ENCODE results near the gene TUBA8.
"Not testable (repeated sequence)": the region's sequence is repeated elsewhere in the genome, so short reads cannot be mapped to it uniquely, and the experiment has no call there.

TUBA8 gene

DNA sequence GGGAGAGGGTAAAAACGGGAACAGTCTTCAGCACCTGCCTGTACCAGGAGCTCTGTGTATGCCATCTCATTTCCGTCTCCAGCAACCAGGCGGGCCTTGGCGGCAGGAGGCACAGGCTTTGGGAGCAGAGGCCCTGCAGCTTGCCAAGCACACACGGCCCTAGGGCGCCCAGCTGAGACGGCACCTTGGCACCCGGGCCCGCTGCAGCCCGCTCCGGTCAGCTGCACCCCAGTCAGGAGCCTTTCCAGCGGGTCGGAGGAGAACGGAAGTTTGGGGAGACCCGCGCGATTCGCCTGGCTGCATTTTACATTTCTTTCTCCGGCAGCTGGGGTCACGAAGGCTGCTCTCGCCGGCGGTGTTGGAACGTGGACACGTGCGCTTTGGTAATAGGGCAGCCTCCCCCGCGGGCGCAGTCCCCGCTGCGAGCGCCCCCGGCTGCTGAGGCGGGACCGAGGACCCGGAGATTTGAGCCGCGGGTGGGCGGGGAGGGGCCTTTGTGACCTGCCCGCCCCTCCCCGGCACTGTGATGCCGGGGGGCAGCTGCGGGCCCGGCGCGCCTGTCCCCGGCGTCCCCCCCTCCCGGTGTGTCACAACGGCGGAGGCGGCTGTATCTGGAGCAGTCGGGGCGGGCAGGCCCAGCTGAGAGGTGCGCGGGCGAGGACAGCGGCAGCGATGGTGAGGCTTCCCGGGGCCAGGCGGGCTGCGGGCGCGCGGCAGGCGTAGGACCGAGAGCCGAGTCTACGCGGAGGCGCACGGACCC is at the start of gene TUBA8:
Gene TUBA8 (plus strand): TSS at position 616 of the 760 bp plus-strand sequence. CDS start 57 bp downstream, at position 673.
- TF ChIP-seq, protein P1, sequence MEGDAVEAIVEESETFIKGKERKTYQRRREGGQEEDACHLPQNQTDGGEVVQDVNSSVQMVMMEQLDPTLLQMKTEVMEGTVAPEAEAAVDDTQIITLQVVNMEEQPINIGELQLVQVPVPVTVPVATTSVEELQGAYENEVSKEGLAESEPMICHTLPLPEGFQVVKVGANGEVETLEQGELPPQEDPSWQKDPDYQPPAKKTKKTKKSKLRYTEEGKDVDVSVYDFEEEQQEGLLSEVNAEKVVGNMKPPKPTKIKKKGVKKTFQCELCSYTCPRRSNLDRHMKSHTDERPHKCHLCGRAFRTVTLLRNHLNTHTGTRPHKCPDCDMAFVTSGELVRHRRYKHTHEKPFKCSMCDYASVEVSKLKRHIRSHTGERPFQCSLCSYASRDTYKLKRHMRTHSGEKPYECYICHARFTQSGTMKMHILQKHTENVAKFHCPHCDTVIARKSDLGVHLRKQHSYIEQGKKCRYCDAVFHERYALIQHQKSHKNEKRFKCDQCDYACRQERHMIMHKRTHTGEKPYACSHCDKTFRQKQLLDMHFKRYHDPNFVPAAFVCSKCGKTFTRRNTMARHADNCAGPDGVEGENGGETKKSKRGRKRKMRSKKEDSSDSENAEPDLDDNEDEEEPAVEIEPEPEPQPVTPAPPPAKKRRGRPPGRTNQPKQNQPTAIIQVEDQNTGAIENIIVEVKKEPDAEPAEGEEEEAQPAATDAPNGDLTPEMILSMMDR (conservative IDR thresholded peaks at IDR 0.05; ENCODE audit: low read depth, low read length): no peak
- peak; percentile 24 for DNase-seq (ENCODE audit: low read depth)

DNA sequence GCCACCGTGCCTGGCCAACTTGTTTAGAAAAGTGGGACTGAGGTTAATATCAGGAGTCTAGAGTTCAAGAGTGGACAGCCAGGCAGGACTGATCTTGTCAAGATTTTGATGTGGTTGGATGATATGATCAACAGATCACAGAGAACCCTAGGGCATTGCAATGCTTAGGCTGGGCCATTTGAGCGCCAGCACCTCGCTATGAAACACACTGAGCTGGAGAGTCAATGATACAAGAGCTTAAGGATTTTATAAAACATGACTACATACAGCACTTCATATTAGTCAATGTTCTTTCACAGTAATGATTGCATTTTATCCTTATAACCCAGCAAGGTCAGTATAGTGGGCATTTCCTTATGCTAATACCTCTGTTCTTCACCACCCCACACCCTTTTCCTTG is 48.2 kb upstream of the TUBA8 start:
- DNase-seq (ENCODE audit: low read depth): no peak
- TF ChIP-seq, protein P1 (conservative IDR thresholded peaks at IDR 0.05; ENCODE audit: low read depth, low read length): no peak
- H3K4me3 ChIP-seq (ENCODE audit: low read depth, low read length): no peak overlapping the region

More for the DNA sequence above, at the start of gene TUBA8:
- peak within 1 kb of the TSS; percentile 44 for H3K4me3 ChIP-seq (ENCODE audit: low read depth, low read length)

DNA sequence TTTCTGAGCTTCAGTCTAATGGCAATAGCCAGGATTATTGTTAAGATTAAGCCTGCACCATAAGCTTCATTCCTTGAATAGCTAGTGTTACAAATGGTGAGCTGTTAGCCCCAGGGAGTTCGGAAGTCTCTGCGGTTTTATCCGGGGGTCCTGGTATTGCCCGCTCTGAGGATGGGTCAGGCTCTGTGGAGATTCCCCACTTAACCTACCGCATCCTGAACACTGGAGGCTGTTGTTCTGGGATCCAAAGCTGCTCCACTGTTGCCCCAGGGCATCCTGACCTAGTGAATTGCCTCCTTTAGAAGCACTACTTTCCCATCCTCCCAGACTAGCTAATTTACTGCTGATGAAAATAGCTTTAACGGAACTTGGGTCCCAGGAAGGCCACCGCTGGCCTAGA is 47.3 kb upstream of the TUBA8 start:
- TF ChIP-seq, protein P1 (conservative IDR thresholded peaks at IDR 0.05; ENCODE audit: low read depth, low read length): no peak
- H3K4me3 ChIP-seq (ENCODE audit: low read depth, low read length): no peak overlapping the region
- no peak for DNase-seq (ENCODE audit: low read depth)

DNA sequence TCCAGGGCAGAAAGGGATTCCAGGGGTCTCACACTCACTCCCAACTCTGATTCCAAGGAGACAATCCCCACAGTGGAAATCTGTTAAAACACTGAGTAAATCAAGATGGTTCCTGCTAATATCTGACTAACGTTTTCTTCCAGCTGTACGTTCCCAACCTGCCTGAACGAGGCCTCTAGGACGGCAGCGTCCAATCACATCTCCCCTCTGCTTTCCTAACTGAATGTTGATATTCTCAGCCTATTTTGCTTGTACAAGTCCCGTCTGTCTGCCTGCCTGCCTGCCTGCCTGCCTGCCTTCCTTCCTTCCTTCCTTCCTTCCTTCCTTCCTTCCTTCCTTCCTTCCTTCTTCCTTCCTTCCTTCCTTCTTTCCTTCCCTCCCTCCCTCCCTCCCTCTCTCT is 46.9 kb upstream of the TUBA8 start:
- not testable (repeated sequence) for DNase-seq (ENCODE audit: low read depth)

DNA sequence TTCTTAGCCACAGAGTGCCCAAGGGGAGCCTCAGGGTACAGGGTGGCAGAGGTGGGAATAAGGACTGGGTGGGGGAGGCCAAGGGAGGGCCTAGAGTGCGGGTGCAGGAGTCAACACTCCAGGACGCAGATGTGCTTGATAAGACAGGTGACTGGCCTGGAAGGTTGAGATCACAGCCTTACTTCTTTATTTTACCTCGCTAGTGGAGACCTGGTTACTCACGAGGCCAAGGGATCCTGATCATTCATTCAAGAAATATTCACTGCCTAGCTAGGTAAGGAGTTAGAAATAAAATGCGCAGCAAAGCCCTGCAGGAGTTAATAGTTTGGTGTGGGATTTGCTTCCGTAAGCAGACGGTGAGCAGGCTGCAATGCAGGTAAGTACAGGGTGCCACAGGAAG is 46.0 kb upstream of the TUBA8 start:
- H3K4me3 ChIP-seq (ENCODE audit: low read depth, low read length): no peak overlapping the region
- DNase-seq (ENCODE audit: low read depth): no peak
- TF ChIP-seq, protein P1 (conservative IDR thresholded peaks at IDR 0.05; ENCODE audit: low read depth, low read length): no peak

More for the DNA sequence above, 46.9 kb upstream of the TUBA8 start:
- H3K4me3 ChIP-seq (ENCODE audit: low read depth, low read length): not testable (repeated sequence)

DNA sequence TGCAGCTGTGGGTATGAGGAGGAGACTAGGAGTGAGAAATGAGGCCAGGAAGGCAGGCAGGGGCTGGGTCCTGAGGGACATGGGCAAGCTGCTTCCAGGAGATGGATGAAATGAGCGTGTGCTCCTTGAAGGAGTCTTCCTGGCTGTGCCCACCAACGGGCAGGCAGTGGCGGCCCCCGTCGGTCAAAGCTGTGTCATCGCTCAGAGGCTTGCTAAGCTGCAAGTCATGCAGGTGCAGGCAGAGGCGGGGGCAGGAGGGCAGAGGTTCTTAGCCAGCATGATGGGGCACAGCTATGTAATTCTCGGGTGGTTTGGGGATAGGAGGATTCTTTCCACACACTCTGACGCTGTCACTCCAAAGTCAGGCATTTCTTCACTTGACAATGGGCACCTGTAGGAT is 45.4 kb upstream of the TUBA8 start:
- TF ChIP-seq, protein P1 (conservative IDR thresholded peaks at IDR 0.05; ENCODE audit: low read depth, low read length): no peak
- no peak overlapping the region for H3K4me3 ChIP-seq (ENCODE audit: low read depth, low read length)
- DNase-seq (ENCODE audit: low read depth): no peak

DNA sequence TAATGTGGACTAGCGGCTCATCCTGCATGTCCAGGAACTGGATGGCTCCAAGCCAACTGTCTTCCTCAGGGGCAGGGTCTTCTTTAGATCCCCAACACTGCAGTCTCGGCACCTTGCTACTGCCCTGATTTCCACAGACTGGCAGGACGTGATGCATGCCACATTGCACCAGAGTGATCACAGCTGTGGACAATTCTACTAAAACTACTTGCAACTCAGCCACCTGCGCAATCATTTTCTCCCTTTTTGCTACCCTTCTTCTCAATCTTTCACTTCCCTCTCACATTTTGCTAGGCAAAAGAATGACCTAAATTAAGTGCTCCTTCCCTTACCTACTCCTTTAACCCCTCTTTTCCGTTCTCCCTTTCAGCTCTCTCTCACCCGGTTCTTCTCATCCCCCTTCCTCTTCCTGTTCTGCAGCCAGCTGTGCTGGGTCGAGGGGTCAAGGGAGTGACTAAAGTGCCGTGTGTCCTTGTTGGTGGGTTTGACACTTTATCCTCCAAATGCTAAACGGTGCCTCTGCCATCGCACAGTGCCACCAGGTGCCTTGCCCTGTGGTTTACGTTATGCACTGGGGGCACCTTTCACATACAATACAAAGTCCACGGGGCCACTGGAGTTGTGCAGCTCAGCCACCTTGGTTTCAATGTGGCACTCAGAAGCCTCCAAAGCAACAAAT is 44.3 kb upstream of the TUBA8 start:
- H3K4me3 ChIP-seq (ENCODE audit: low read depth, low read length): no peak overlapping the region
- TF ChIP-seq, protein P1 (conservative IDR thresholded peaks at IDR 0.05; ENCODE audit: low read depth, low read length): no peak
- no peak for DNase-seq (ENCODE audit: low read depth)

Measured in choroid plexus epithelial cell (primary cell).